T-helper 2 cell (primary cell): ENCODE data around the gene MPP7.

Source experiments
- DNase-seq, 5 experiments: peaks; one replicate each; pipeline versions ENCODE4 v3.0.0 to v3.0.0-alpha.2; 2012 to 2022

MPP7 gene

GRCh38 chr10:28305553-28305952, 2.7 kb upstream of the MPP7 start:
- no peak for DNase-seq

GRCh38 chr10:28304032-28304571, 1.2 kb upstream of the MPP7 start:
- no peak for DNase-seq

DNA sequence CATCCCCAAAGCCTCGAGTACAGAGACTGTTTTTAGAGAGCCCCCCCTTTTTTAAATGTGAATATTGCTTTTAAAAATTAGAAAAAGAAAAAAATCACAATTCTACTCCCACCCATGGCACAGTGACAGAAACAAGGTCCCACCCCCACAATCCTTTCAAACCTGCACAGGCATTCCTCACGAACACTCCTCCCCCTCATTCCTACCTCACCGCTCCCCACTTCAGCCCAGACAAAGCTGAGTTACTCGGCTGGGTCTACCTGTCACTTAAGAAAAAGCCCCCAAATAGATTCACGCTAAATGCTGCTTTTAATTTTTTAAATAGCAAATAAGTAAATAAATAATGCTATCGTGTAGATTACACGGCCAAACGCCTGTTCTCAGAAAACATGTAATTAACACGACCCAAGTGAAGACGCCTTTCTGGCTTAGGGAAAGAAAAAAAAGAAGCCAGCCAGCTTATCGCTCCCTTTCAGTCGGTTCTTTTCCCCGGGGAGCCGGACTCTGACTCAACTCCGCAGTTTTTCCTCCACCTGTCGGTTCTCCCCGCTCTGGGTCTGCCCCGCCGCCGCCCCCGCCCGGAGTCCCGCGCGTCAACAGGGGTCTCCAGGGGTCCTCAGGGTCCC, 739 bp downstream of the MPP7 start:
- no peak for DNase-seq

GRCh38 chr10:28300027-28300426, 2.8 kb downstream of the MPP7 start:
- DNase-seq: peak in 1 of 5 experiments; percentile 34

- DNase-seq: peak in 1 of 5 experiments; percentile 34
These were observed 3.9 kb downstream of the MPP7 start for GRCh38 chr10:28298951-28299350.

DNA sequence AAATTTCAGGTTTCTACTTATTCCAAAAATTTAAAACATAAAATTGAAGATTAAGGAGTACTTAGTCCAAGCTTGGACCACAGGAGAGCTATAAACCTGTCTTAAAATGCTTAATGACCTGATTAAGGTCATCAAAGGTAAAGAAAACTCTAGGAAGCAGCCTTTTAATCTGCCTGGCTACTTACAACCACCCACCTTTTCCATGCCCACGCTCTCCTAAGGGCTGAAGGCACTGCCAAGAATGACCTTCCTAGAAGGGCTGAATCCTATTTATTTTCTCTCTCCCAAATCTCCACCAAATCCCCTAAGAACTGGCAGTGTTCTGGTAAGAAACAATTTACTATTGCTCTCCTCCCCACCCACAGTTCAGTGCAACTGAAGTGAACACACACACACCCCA, 6.8 kb downstream of the MPP7 start:
- no peak for DNase-seq

DNA sequence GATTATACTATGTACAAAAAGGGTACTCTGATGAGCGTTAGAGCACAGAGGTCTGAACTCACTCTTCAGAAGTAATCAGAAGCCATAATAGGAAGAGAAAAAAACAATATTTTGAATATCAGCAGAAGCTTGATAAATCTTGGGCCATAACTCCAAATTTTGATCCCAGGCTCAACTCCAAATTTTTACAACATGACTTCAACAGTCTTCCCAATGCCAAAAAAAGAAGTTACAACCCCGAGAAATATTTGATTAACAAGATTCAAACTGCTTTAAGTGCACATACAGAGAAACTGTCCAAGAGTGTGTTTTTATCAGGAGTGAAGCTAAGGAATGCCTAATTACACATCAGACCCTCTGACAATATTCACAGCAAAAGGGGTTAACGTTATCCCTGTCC, 7.5 kb downstream of the MPP7 start:
- no peak for DNase-seq

GRCh38 chr10:28294809-28295208, 8.1 kb downstream of the MPP7 start:
- DNase-seq: no peak

DNA sequence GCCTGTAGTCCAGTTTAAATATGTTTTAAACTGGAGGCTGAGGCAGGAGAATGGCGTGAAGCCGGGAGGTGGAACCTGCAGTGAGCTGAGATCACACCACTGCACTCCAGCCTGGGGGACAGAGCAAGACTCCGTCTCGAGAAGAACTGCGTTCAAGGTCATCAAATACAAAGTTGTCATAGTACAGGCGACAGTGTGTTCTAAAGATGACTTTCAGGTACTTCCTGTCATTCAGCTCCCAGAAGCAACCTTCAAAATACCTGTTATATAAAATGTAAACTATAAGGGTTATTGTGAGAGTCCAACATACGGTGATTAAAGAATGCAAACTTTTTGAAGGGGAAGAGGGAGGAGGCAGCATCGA, 8.7 kb downstream of the MPP7 start:
- DNase-seq: no peak

DNA sequence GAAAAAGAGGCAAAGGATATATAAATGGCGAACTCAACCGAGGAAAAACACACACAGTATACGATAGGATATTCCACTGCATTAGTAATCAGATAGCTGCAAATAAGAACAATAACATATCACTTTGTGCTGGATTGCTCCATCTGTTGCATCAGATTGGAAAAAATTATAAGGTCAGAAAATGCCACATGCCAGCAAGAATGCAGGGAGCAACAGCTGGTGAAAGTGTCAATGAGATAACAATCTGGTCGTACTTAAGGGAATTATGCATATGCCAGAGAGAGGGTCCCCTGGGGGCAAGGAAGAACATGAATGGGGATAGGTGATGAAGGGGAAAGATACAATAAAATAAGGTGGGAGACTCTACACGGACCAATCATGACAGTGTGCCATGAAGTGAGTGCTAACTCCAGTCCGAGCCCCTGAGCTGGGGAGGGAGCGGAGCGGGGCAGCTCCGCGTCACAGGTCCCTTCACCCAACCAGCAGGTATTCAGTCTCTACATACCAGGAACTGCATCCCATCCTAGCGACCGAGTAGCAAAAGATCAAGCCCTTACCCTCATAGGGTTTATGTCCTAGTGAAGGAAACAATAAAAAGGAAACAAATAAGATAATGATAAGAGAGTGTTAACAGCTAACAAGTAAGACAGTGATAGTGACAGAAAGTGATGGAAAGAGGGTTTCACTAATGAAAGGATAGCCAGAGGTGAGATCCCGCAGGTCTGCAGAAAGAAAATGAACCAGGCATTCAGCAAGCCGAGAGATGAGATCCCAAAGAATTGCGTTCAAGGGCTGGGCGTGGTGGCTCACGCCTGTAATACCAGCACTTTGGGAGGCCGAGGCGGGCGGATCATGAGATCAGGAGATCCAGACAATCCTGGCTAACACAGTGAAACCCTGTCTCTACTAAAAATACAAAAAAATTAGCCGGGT, 9.4 kb downstream of the MPP7 start:
- DNase-seq: no peak

DNA sequence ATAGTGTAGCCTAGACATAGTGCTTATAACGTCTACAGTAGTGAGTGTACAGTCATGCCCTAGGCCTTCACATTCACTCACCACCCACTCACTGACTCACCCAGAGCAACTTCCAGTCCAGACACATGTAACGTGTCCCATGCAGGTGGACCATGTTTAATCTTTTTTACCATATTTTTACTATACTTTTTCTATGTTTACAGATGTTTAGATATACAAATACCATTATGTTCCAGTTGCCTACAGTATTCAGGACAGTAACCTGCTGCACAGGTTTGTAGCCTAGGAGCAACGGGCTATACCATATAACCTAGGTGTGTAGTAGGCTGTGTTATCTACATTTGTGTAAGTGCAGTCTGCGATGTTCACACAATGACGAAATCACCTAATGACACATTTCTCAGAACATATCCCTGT, 11.0 kb downstream of the MPP7 start:
- DNase-seq: peak in 1 of 5 experiments; percentile 22

GRCh38 chr10:28285816-28286215, 17.0 kb downstream of the MPP7 start:
- DNase-seq: no peak

DNA sequence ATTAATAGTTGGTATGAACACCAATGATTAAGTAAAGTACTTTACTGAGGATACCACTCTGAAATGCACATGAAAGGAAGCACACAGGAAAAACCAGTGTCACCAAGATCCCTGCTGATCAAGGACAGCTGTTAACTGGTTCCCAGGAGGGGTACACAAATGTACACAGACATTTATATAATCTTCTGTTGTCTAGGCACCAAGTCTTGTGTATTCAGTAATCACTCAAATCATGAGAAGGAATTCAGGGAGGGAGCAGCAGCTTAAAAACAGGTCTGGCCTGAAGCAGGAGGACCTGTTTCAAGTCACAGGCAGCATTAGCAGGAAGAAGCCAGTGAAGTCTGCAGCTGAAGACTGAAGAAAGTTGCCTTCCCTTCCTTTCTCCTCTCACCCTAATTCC, 18.7 kb downstream of the MPP7 start:
- no peak for DNase-seq

DNA sequence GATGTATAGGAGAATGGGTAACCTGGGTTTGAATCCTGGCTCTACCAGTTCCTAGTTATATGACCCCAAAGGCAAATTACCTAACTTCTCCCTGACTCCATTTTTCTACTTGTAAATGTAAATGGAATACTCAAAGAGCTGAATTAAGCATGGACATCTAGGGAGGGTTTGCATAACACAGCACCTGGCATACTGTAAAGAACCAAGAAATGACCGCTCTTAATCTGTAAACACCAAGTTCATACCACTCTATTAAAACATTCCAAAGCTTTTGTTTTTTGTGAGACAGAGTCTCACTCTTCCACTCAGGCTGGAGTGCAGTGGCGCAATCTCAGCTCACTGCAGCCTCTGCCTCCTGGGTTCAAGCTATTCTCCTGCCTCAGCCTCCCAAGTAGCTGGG, 19.6 kb downstream of the MPP7 start:
- no peak for DNase-seq

DNA sequence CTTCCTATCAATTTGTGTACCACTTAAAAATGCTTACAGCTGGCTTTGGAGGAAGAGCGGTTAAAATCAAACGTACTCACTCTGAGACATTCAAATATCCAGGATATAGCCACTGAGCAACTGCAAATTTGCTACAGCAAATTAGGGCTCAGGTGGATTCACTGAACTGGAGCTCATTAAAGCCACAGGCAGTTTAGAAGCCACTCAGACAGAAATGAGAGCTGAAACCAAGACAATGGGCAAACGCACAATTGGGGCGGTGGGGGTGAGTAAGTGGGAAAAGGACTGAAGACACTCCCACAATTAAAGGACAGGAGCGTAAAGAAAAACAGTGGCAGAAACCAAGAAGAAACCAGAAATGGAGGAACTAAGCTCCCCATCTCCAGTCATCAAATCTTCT, 20.5 kb downstream of the MPP7 start:
- DNase-seq: no peak

GRCh38 chr10:28281726-28282315, 21.0 kb downstream of the MPP7 start:
- no peak for DNase-seq

DNA sequence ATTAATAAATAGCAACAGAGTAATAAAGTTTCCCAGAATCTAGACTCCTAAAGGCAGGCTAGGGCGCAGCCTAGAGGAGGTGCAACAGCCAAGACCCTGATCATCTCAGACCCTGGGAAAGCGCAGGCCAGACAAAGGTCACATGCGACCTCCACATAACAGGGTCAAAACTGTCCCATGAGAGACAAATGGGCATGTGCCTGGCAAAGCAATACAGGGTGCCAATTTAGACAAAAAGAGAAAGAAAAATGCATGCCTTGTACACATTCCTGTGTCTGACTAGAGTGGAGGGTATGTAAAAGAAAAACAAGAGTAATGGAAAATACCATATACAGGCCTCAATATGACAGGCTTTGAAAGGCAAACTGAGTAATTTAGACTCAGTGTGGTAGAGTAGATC, 22.2 kb downstream of the MPP7 start:
- DNase-seq: no peak

- DNase-seq: no peak
These were observed 23.0 kb downstream of the MPP7 start for GRCh38 chr10:28279878-28280277.

GRCh38 chr10:28278842-28279241, 24.0 kb downstream of the MPP7 start:
- no peak for DNase-seq

DNA sequence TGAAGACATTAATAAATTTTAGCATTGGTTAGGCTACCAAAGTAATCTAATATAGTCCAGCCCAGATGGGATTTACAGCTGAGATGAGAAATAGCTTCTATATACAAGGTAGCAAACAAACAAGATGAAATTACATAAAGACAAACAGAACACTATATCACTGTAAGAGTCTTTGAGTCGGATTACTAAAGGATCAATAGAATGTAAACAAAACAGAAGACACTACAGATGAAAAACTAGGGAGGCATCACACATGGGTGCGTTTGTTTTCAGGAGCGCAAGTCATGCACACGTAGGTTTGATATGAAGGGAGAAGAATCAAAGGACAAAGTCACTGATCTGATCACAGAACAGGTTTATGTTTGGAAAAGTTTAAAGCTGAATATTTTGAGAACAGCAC, 26.5 kb downstream of the MPP7 start:
- DNase-seq: no peak

DNA sequence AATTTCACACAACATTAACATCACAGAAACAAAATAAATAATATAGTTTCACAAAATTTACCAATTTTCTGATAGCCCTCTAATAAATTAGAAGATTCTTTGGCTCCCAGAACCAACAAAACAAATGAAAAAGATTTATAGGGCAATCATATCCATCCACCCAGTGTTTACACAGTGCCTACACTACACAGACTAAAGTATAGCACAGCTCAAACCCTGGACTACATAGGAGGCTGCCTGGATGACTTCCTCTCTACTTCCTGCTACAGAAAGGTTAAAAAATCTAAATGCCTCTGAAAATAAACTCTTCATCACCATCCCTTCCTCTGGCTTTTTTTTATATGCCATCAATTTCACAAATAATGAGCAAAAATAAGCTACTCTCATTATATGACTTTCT, 28.4 kb downstream of the MPP7 start:
- no peak for DNase-seq

- DNase-seq: no peak
These were observed 29.5 kb downstream of the MPP7 start for GRCh38 chr10:28273343-28273742.

- no peak for DNase-seq
These were observed 32.9 kb downstream of the MPP7 start for GRCh38 chr10:28269842-28270456.
